Hepatocyte (in vitro differentiated cells): ENCODE data around the gene EPHA6. TPM values are rescaled to one million over a fixed set of nuclear protein-coding genes. Genes with fewer than 3 reads are reported as not detected.

Experiments
- DNase-seq: peaks from one replicate; pipeline ENCODE4 v3.0.0-alpha.2; 2016; ENCODE audit warnings: low spot score
- H2AFZ ChIP-seq: fragments of 200-600 bp; sonication (generic); 2 replicates; pipeline ENCODE4 v1.6.0; 2016; ENCODE audit warnings: antibody characterized with exemption, mild to moderate bottlenecking
- H3K27ac ChIP-seq: fragments of 200-600 bp; sonication (generic); 2 replicates; pipeline ENCODE4 v1.5.1; 2016; ENCODE audit warnings: mild to moderate bottlenecking
- H3K27me3 ChIP-seq: fragments of 200-600 bp; sonication (generic); 2 replicates; pipeline ENCODE4 v1.6.1; 2016
- H3K36me3 ChIP-seq: fragments of 200-600 bp; sonication (generic); replicated peaks from 2 replicates; pipeline ENCODE4 v1.5.1; 2016; ENCODE audit warnings: low read depth; ENCODE audit not compliant: insufficient read depth
- H3K4me1 ChIP-seq: fragments of 200-600 bp; sonication (generic); 2 replicates; pipeline ENCODE4 v1.5.1; 2016; ENCODE audit warnings: mild to moderate bottlenecking, moderate library complexity; ENCODE audit not compliant: insufficient read depth
- H3K4me2 ChIP-seq: fragments of 200-600 bp; sonication (generic); 2 replicates; pipeline ENCODE4 v1.6.0; 2016
- H3K4me3 ChIP-seq: fragments of 200-600 bp; sonication (generic); 2 replicates; pipeline ENCODE4 v1.5.1; 2016; ENCODE audit warnings: mild to moderate bottlenecking
- H3K79me2 ChIP-seq: fragments of 200-600 bp; sonication (generic); 2 replicates; pipeline ENCODE4 v1.6.0; 2017; ENCODE audit warnings: mild to moderate bottlenecking
- H3K9me2 ChIP-seq: fragments of 200-600 bp; sonication (generic); replicated peaks from 2 replicates; pipeline ENCODE4 v1.6.0; 2017; ENCODE audit warnings: mild to moderate bottlenecking; ENCODE audit not compliant: insufficient read depth
- H3K9me3 ChIP-seq: fragments of 200-600 bp; sonication (generic); 2 replicates; pipeline ENCODE4 v1.5.1; 2016; ENCODE audit warnings: low read depth, mild to moderate bottlenecking
- H4K20me1 ChIP-seq: fragments of 200-600 bp; sonication (generic); 2 replicates; pipeline ENCODE4 v1.6.0; 2016; ENCODE audit warnings: mild to moderate bottlenecking; ENCODE audit not compliant: insufficient read depth, poor library complexity, severe bottlenecking
- EZH2 ChIP-seq: fragments of 200-600 bp; sonication (generic); IDR thresholded peaks from 2 replicates; pipeline ENCODE4 v1.6.1; 2016; ENCODE audit warnings: antibody characterized with exemption, mild to moderate bottlenecking, borderline replicate concordance
- EZH2phosphoT487 ChIP-seq: fragments of 200-600 bp; sonication (generic); IDR thresholded peaks from one replicate; pipeline ENCODE4 v1.6.1; 2018; ENCODE audit warnings: antibody characterized with exemption, mild to moderate bottlenecking, low read depth, moderate library complexity; ENCODE audit not compliant: unreplicated experiment, severe bottlenecking
- WGBS: methylation state at CpG from one replicate; pipeline ENCODE4 v1.1.6; 2016; ENCODE audit warnings: low lambda C conversion rate; ENCODE audit errors: missing lambda C conversion rate; 5-methylcytosine and 5-hydroxymethylcytosine counted together
- polyA plus RNA-seq: library from polyadenylated mRNA; unstranded; fragments of >200 nt; fragmentation: Nextera tagmentation; extraction: Ambion mirVana; gene quantifications from 2 replicates; pipeline ENCODE4 v1.2.1, GENCODE V29; 2016
- total RNA-seq: library from RNA; depleted of rRNA; stranded (reverse); fragments of >200 nt; gene quantifications from 2 replicates; pipeline ENCODE4 v1.2.3, GENCODE V29; 2014
- TF ChIP-seq, protein P1 (sequence below): fragments of 200-600 bp; sonication (generic); IDR thresholded peaks from 2 replicates; pipeline ENCODE4 v1.5.1; 2016; ENCODE audit warnings: antibody characterized with exemption, mild to moderate bottlenecking; ENCODE audit not compliant: poor library complexity

EPHA6 gene
- total and polyA plus RNA-seq, 2 experiments from 2014 or later: 3.4 to 16.7 TPM

DNA sequence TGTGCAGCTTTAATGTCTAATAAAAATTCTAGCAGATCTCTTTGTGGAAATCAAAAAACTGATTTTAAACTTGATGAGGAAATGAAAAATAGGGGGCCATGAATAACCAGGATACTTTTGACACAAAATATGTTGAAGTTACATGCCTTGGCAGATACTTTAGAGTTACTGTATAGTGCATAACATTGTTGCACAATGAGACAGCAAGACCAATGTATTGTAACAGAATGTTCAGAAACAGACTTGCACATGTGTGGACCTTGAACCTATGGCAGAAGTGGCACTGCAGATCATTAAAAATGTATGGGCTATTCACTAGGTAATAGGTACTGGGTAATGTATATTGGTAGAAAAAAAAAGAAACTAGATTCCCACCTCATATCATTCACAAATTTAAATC, 607.2 kb downstream of the EPHA6 start:
- H3K4me1 ChIP-seq: no peaks in the 10 kb centered on the region
- H3K9me3 ChIP-seq: no peaks in the 10 kb centered on the region
- H3K4me3 ChIP-seq: no peak overlapping the region
- H3K4me2 ChIP-seq: no peak overlapping the region
- no peak overlapping the region for H2AFZ ChIP-seq
- no peak overlapping the region for H3K27ac ChIP-seq
- H3K79me2 ChIP-seq: no peaks in the 10 kb centered on the region
- H3K36me3 ChIP-seq: no peaks in the 10 kb centered on the region
- DNase-seq: no peak
- TF ChIP-seq EZH2phosphoT487 (no peak), EZH2 (no peak)
- TF ChIP-seq, protein P1, sequence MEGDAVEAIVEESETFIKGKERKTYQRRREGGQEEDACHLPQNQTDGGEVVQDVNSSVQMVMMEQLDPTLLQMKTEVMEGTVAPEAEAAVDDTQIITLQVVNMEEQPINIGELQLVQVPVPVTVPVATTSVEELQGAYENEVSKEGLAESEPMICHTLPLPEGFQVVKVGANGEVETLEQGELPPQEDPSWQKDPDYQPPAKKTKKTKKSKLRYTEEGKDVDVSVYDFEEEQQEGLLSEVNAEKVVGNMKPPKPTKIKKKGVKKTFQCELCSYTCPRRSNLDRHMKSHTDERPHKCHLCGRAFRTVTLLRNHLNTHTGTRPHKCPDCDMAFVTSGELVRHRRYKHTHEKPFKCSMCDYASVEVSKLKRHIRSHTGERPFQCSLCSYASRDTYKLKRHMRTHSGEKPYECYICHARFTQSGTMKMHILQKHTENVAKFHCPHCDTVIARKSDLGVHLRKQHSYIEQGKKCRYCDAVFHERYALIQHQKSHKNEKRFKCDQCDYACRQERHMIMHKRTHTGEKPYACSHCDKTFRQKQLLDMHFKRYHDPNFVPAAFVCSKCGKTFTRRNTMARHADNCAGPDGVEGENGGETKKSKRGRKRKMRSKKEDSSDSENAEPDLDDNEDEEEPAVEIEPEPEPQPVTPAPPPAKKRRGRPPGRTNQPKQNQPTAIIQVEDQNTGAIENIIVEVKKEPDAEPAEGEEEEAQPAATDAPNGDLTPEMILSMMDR: no peak
- H3K9me2 ChIP-seq: no peaks in the 10 kb centered on the region
- no peaks in the 10 kb centered on the region for H3K27me3 ChIP-seq
- H4K20me1 ChIP-seq: no peaks in the 10 kb centered on the region

DNA sequence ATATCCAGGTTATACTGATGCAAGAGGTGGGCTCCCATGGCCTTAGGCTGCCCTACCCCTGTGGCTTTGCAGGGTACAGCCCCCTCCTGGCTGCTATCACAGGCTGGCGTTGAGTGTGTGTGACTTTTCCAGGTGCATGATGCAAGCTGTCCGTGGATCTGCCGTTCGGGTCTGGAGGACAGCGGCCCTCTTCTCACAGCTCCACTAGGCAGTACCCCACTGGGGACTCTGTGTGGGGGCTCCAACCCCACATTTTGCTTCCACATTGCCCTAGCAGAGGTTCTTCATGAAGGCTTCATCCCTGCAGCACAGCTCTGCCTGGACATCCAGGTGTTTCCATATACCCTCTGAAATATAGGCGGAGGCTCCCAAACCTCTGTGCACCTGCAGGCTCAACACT, 610.6 kb downstream of the EPHA6 start:
- WGBS: 96% methylated on average over 6 of the region's 6 CpGs
- no peaks in the 10 kb centered on the region for H3K4me1 ChIP-seq
- no peak overlapping the region for H3K4me3 ChIP-seq
- no peaks in the 10 kb centered on the region for H3K27me3 ChIP-seq
- H3K4me2 ChIP-seq: no peak overlapping the region
- H3K36me3 ChIP-seq: no peaks in the 10 kb centered on the region
- no peak for DNase-seq
- no peak overlapping the region for H3K27ac ChIP-seq
- TF ChIP-seq, protein P1: no peak
- TF ChIP-seq EZH2phosphoT487: no peak
- no peak for TF ChIP-seq EZH2
- H3K9me3 ChIP-seq: no peaks in the 10 kb centered on the region
- H3K79me2 ChIP-seq: no peaks in the 10 kb centered on the region
- H3K9me2 ChIP-seq: no peaks in the 10 kb centered on the region
- H2AFZ ChIP-seq: no peak overlapping the region
- H4K20me1 ChIP-seq: no peaks in the 10 kb centered on the region

- TF ChIP-seq EZH2phosphoT487 (no peak), EZH2 (no peak)
- TF ChIP-seq, protein P1: no peak
- WGBS: 69% methylated on average over 2 of the region's 2 CpGs
- Histone ChIP-seq H4K20me1 (no peaks in the 10 kb centered on the region), H3K4me3 (no peak overlapping the region), H3K4me1 (no peaks in the 10 kb centered on the region), H3K9me3 (no peaks in the 10 kb centered on the region), H3K27me3 (no peaks in the 10 kb centered on the region), H3K36me3 (no peaks in the 10 kb centered on the region), H3K27ac (no peak overlapping the region), H3K9me2 (no peaks in the 10 kb centered on the region), H3K4me2 (no peak overlapping the region), H2AFZ (no peak overlapping the region), H3K79me2 (no peaks in the 10 kb centered on the region)
- no peak for DNase-seq
These were observed 616.2 kb downstream of the EPHA6 start for GRCh38 chr3:97430601-97431000.

- no peak overlapping the region for H3K4me3 ChIP-seq
- H3K27me3 ChIP-seq: no peaks in the 10 kb centered on the region
- DNase-seq: no peak
- H2AFZ ChIP-seq: no peak overlapping the region
- 60% methylated on average over 2 of the region's 2 CpGs for WGBS
- H3K79me2 ChIP-seq: no peaks in the 10 kb centered on the region
- no peaks in the 10 kb centered on the region for H3K9me2 ChIP-seq
- no peak overlapping the region for H3K27ac ChIP-seq
- no peaks in the 10 kb centered on the region for H3K36me3 ChIP-seq
- TF ChIP-seq EZH2phosphoT487 (no peak), EZH2 (no peak)
- TF ChIP-seq, protein P1: no peak
- H3K4me1 ChIP-seq: no peaks in the 10 kb centered on the region
- no peaks in the 10 kb centered on the region for H3K9me3 ChIP-seq
- no peak overlapping the region for H3K4me2 ChIP-seq
- no peaks in the 10 kb centered on the region for H4K20me1 ChIP-seq
These were observed 618.5 kb downstream of the EPHA6 start for GRCh38 chr3:97432914-97433313.
